Astrocyte of the spinal cord (primary cell): Measurements from ENCODE around the gene GBA2.

Source experiments
- DNase-seq: peaks from one replicate; pipeline ENCODE4 v3.0.0; 2011; ENCODE audit warnings: low read depth, low spot score
- H3K4me3 ChIP-seq: 2 replicates; pipeline ENCODE4 v1.5.1; 2011; ENCODE audit warnings: low read depth, mild to moderate bottlenecking, low read length, moderate library complexity
- in situ Hi-C: cut with HindIII; loops from 2 replicates; pipeline ENCODE4 v1.10.0; 2017; ENCODE audit warnings: low sequenced_read_pairs
- TF ChIP-seq, protein P1 (sequence below): IDR thresholded peaks from 2 replicates; pipeline ENCODE4 v1.5.1; 2012; ENCODE audit warnings: low read depth, mild to moderate bottlenecking, low read length, inconsistent platforms

GBA2 gene

DNA sequence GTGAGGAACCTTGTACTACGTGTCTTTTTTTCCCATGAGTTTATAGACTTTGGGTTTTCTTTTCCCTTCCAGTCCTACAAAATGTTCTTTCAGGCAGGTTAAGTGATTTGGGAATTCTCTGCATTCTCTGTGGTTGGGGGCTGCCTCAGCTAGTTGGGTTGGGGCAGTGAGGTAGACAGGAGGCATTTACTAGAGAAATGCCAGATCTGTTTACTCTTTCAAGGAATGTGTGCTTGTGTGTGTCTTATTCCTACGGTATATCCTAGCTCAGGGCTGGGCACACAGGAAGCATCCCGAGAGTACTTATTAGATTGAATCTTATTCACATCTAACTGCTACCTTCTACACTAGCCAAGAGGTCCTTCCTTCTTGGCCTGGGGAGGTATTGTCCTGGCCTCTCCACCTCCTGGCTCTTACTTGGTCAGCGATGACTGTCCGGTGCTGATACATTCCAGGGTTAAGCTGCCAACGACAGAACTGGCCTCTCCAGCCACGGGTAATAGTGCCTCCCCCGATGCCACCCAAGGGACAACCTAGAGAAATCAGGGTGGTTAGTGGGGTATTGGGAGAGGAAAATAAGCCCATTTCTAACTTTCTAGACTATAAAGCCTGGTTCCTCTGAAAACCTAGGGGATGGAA, 5.0 kb downstream of the GBA2 start:
- in situ Hi-C loops: no loop called here
- TF ChIP-seq, protein P1, sequence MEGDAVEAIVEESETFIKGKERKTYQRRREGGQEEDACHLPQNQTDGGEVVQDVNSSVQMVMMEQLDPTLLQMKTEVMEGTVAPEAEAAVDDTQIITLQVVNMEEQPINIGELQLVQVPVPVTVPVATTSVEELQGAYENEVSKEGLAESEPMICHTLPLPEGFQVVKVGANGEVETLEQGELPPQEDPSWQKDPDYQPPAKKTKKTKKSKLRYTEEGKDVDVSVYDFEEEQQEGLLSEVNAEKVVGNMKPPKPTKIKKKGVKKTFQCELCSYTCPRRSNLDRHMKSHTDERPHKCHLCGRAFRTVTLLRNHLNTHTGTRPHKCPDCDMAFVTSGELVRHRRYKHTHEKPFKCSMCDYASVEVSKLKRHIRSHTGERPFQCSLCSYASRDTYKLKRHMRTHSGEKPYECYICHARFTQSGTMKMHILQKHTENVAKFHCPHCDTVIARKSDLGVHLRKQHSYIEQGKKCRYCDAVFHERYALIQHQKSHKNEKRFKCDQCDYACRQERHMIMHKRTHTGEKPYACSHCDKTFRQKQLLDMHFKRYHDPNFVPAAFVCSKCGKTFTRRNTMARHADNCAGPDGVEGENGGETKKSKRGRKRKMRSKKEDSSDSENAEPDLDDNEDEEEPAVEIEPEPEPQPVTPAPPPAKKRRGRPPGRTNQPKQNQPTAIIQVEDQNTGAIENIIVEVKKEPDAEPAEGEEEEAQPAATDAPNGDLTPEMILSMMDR: no peak
- H3K4me3 ChIP-seq: no peak overlapping the region
- no peak for DNase-seq

DNA sequence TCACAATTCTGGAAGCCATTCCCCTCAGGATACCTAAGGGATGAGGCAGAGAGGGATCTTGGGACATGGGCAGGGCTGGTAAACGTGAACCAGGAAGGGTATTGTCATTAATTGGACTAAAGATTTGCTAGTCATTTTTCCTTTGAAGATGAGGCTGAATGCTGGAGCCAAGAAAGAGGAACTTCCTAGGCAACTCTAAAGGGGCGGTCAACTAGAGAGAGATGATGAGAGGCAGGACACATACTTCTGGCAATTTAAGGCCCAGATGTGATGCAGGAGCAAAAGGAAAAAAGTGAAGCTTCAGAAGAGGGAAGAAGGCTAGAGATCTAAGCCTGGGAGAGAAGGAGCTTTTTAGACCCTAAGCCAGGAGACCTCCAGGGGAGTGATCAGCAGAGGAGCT, 5.6 kb downstream of the GBA2 start:
- TF ChIP-seq, protein P1: no peak
- no peak overlapping the region for H3K4me3 ChIP-seq
- in situ Hi-C loops: no loop called here
- DNase-seq: no peak

DNA sequence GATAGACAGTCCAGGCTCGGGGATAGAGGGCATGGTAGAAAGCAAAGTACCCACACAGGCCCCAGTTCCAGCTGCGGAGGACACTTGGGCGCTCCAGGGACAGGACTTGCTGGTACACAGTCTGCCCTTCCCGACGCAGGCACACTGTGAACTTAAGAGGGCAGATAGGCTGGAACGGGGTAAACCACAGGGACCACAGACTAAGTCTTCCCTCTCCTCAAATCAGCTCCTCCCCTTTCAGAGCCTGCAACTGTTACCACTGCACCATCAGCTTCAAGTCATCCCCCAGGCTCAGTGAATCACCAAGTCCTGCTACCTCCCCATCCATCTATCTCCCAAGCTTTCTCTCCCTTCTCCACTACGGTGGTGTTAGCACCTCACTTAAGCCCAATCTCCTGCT, 7.3 kb downstream of the GBA2 start:
- no peak for DNase-seq
- TF ChIP-seq, protein P1: no peak
- no peak overlapping the region for H3K4me3 ChIP-seq
- in situ Hi-C loops: no loop called here

DNA sequence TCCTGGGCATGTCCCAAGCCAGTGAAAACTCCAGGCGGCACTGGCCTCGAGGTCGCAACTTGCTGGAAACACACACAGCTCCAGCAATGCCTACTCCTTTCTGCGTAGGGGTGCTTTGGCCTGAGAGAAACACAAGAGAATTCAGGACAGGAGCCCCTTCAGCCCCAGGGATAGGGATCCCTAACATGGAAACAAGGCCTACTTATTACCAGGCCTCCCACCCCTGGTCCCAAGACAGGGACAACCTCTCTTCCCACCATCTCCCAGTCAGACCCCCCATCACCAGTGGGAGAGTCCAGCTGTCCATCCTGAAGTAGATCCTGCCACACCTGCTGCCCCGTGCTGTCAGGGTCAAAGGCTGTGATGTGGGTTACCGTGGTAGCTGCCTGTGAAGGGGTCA, 8.8 kb downstream of the GBA2 start:
- TF ChIP-seq, protein P1: no peak
- no peak overlapping the region for H3K4me3 ChIP-seq
- DNase-seq: no peak
- in situ Hi-C loops: no loop called here

DNA sequence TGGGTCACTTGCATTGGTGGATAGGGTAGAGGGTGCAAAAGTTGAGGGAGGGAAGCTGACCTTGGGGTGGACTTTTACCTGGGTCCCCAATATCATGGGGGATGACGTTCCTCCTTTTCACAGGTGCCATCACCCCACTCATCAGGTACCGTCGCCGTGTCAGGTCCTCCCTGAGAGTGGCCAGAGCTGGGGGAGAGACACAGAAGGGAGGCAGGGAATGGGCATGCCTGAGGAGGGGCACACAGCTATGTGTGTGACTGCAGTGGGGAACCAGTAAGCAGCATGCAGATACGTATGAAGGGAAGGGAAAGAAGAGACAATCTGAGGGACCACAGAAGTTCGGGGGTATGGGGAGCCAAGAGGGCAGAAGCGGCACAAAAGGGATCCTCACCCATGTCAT, 10.1 kb downstream of the GBA2 start:
- DNase-seq: no peak
- in situ Hi-C loops: no loop called here
- TF ChIP-seq, protein P1: no peak
- H3K4me3 ChIP-seq: no peak overlapping the region

DNA sequence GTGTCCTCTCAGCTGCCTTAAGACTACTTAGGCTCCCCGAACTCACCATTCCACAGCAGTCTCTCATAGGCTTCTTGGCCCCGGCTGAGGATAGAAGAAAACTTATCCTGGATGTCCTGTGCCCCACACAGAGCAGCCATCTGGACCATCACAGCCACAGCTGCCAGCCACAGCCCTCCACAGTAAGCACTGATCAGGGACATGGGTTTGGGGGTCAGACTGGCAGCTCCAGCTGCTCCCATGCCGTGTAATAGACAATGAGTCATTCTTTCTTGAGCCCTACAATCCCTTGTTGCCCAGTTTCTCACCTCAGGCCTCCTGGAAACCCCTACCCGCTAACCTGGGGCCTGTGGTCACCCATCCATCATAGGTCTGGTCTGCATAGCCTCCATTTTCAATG, 10.8 kb downstream of the GBA2 start:
- no peak for DNase-seq
- in situ Hi-C loops: no loop called here
- TF ChIP-seq, protein P1: no peak
- no peak overlapping the region for H3K4me3 ChIP-seq
